Mammary epithelial cell (primary cell): ENCODE data around the gene GAA.

Source experiments
- CTCF ChIP-seq, 2 donors: IDR thresholded peaks in 1 of 2; conservative IDR thresholded peaks in 1 of 2; 2 replicates each; pipeline ENCODE4 v1.5.1; 2011 to 2012; ENCODE audit warnings: inconsistent platforms in 2 of 2, low read length in 2 of 2, mild to moderate bottlenecking in 2 of 2, control low read depth in 1 of 2, low read depth in 1 of 2; ENCODE audit not compliant: insufficient read depth in 1 of 2; ENCODE audit errors: extremely low read depth in 1 of 2
- EZH2 ChIP-seq: IDR thresholded peaks from 2 replicates; pipeline ENCODE4 v1.6.1; 2012; ENCODE audit warnings: low read length, inconsistent platforms, borderline replicate concordance

DNA sequence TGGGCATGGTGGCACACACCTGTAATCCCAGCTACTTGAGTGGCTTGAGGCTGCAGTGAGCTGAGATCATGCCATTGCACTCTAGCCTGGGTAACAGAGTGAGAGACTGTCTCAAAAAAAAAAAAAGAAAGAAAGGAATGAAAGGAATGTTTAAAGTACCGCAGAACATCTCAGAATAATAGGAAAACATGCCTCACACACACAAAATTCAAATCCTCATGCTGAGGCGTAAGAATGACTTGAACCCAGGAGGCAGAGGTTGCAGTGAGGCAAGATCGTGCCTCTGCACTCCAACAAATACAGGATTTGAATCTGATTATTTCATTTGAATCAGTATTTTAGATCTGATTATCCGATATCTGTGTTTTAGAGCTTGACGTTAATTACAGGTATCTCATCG, 21.3 kb upstream of the GAA start:
- TF ChIP-seq CTCF (conservative IDR thresholded peaks at IDR 0.05 in 1 of 2, IDR thresholded peaks at IDR 0.05 in 1 of 2; ENCODE audit: extremely low read depth in 1 of 2, insufficient read depth in 1 of 2, low read depth in 1 of 2, low read length in 2 of 2) (no peak), EZH2 (no peak)
